GM21447 (cell line): ENCODE results near the gene BST1.
"Not testable (repeated sequence)": the region's sequence is repeated elsewhere in the genome, so short reads cannot be mapped to it uniquely, and the experiment has no call there.

ENCODE experiments used
- ATAC-seq: cut with Tn5 transposase; IDR thresholded peaks from one replicate; pipeline ENCODE4 v1.9.1; 2021; ENCODE audit not compliant: unreplicated experiment

Gene BST1

DNA sequence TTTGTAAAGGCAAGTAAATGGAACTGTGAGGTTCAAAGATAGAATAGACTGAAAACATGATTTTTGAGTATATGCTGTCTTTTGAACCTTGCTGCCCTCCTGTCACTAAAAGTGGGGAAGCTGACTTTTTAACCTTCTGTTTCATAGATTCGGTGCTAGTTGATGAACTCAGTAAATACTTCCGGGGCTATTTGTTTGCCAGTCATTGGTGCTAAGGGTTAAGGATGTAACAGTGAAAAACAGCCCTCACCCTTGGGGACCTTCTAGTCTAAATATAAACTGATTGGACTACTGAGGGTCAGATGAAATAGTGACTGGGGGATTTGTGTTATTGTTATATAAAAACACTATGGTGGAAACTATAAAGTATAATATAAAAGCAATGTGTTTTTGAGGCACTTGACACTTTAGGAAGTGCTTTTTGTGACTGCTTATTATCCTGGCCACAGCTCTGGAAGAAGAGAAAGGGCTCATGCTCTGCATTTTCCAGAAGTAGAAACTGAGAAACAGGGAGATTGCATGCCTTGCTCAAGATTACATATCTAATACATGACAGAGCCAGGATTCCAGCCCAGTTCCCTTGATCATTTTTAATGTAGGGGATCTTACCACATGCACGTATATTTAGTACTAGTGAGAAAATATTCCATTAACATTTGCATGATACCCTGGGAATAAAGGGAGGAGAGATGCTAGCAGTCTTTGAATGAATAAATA, 3.9 kb downstream of the BST1 start:
- ATAC-seq, result no peak

DNA sequence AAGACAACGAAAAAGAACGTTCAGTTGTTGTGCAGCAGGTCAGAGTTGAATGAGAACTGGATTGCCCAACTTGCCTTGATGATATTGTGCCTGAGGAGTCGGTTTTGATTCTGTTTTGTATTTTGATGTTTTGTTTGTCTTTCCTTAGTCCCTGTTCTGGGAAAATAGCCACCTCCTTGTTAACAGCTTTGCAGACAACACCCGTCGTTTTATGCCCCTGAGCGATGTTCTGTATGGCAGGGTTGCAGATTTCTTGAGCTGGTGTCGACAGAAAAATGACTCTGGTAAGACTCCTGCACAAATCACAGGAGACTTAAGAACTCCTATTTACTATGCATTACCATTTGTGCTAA, 4.5 kb downstream of the BST1 start:
- no peak for ATAC-seq

DNA sequence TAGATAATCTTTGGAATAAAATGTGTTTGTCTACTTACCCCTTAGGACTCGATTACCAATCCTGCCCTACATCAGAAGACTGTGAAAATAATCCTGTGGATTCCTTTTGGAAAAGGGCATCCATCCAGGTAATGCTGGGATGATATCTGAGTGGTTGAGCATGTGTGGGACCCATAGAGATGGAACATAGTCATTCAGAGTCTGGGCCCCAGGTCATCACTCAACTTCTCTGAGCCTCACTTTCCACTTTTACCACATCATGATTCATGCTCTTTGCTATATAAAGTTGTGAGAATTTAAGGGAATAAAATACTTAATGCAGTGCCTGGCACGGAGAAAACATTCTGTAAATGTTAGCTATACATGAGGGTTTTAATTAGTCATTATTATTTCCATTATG, 8.9 kb downstream of the BST1 start:
- no peak for ATAC-seq

DNA sequence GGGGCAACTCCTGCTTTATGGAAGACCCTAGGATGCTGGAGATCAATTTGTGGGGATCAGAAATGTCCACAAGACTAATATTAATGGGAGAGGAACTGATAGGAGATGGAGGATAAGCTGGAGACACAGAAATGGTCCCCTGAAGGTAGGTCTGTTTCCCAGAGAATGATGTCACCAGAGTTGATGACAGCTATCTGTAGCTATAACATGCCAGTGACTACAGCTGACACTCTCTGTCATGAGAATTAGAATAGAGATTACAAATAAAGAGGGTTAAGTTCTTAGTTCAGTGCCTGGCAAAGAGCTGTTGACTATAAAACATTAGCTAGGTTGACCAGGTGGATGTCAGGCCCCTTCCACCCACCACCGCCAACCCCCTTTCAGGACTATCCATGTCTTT, 9.3 kb downstream of the BST1 start:
- ATAC-seq, result no peak

DNA sequence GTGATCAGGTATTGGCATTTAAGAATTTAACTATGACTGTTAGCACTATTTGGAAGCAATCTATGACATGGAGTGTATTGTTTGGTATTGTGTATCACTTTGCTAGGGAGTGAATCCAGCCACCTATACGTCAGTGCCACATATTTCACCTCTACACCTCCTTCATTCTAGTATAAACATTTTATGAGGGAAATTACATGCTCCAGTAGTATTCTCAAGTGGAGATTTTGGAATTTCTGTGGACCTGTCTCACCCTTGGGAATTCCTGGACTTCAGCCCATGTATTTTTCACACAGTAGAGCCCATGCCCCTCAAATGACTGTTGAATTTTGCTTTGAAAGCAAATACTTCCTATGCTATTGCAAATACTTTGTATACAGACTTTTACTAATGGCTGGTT, 11.3 kb downstream of the BST1 start:
- ATAC-seq, result no peak

DNA sequence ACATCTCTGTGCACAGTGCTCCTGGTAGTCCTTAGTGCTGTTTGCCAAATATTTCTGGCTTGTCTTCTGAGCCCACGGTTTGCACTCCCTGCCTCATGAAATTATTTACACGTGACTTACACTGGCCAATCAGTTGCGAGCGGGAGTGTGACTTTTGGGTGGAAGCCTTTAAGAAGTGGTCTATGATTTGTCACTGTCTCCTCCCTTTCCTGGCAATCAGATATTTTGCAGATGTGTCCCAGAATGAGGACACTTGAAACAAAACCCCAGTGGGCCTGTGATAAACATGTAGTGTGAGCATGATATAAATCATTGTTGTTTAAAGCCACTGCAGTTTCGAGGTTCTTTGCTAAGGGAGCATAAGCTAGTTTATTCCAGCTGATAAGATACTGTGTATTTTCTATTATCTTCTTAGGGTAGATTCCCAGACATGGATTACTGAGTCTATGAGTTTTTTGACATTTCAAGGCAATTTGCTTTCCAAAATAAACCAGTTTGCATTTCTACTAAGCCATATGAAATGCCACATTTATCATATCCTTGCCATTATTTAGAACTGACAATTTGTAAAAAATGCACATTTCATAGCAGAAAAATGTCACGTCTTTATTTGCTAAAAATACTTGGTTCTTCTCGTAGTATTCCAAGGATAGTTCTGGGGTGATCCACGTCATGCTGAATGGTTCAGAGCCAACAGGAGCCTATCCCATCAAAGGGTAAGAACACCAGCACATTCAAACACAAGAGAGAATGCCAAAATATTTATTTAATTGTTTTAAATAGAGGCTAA, 12.0 kb downstream of the BST1 start:
- no peak for ATAC-seq

DNA sequence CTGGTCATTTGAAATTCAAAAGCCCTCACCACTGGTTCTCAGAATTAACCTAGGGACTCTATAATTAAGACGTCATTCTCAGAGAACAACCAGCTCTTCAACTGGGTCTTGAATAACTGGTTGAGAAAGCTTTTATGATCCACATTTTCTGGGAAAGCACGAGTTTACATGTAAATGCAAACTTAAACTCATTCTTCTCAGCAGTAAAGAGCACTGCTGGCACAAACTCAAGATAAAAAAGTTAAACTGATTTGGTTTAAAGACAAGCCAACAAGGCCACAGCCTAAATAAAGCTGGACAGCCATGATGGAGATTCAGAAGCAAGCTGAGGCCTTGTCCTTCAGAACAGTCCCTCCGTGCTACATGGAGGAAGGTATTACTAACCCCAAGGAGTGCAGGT, 13.2 kb downstream of the BST1 start:
- no peak for ATAC-seq

DNA sequence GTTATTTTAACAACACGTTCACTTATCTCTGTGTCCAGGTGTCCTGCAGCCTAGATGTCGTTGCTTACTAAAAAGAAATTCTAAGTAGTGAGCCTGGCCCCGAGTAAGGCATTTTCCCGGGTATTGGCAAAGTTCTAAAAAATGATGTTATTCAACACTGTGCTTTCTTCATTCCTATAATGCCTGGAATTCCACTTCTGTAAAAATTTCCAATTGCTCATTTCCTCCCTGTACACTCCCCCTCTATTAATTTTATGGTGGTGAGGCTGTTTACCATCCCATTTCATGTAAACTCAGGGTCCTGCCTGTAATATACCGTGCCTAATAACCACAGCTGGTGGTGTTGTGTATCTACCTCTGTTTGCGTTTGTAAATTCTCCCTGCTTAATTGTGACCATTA, 14.2 kb downstream of the BST1 start:
- no peak for ATAC-seq

DNA sequence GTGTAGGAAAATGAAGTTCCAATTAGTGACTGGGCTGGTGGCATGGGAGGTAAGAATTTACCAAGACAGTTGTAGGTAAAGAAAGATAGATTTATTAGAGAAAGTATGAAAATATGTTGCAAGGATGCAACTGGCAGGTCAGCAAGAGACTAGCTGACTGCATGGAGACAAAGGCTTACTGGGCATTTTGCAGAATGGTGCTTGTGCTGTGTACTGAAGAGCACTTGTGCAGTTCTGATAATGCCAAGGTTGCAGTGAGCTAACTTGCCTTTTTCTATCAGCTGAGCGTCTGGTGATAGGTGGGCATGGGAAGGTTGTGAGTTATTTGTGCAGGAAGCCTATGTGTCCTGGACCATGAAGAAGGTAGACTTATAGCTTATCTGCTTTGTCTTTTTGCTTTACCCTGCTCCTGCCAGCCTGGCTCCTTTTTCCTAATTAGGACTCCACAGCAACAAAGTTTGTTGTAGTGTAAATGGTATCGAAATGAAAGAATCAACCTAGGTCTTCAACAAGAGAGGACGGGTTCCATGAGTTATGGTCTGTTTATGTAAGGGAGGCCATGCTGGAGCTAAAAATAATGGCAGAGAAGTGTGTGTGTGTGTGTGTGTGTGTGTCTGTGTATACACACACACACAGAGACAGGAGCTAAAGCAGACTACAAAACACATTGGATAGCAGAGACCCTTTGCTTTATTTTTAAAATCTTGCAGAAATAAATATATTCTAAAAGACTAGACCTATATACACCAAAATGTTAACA, 15.0 kb downstream of the BST1 start:
- ATAC-seq, result no peak

DNA sequence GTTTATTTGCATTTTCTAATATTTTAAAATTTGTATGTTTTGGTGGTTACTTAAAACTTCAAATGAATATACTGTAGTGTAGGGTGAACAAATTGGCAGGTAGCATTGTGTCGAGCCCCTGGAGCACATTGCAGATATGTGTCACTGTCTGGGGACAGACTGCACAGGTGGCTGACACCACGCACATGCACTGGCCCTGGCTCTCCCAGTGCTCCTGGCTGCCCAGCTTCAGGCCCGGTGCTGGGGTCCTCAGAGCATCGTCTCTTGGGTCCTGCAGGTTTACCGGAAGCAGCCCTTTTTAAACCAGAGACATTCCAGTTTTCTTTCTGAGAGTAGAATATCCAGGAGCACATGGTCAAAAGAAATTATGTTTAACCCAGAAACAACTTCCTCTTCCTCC, 15.6 kb downstream of the BST1 start:
- no peak for ATAC-seq

DNA sequence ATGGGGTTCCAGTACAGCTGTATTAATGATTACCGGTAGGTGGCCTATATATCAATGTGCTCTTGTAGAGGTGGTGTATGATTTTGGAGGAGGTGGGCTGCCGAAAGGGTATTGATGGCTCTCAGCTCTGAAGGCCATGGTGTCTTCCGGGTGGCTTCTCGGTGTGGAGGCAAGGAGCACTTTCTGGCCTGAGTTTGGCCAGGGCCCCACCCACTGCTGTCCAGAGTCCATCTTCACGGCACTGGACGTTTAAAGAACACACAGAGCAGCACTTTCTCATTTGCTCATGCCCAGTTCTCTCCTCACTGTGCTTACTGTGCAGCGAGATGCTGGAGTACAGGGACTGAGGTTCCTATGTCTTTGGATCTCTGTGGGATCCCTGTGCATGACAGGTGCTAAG, 16.1 kb downstream of the BST1 start:
- no peak for ATAC-seq

DNA sequence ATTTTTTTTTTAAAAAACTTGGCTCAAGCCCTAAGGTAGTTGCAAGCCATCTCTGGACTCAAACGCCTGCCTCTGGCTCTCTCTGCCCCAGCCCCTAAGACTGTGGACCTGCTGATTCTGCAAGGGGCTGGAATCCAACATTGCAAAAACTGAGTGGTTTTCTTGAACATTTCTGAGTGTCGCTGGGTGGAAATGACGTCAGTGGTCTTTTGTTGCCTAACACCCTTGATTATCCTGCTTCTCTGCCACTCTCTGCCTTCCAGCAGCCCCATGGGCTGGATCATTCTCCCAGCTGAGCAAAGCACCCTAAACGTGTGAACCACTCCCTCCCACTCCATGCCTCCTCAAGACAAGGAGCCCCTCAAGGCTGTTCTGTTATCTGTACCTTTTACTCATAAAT, 16.6 kb downstream of the BST1 start:
- ATAC-seq, result no peak

DNA sequence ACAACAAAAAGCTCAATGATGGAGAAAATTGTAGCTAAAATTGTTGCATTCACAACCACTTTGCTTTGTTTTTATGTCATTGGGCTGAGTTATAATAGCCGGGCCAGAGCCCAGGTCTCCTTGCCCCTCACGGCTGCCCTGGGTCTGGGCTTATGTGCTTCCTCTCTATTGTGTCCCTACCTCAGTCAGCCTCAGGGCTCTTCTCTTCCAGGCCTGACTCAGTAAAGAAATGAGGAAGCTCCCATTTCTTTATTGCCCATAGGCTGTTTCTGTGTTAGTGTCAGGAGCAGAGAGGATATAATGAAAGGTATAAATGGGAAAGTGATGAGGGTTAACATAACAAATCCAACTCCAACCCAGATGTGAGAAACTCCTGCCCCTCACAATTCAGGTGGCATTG, 18.0 kb downstream of the BST1 start:
- no peak for ATAC-seq

DNA sequence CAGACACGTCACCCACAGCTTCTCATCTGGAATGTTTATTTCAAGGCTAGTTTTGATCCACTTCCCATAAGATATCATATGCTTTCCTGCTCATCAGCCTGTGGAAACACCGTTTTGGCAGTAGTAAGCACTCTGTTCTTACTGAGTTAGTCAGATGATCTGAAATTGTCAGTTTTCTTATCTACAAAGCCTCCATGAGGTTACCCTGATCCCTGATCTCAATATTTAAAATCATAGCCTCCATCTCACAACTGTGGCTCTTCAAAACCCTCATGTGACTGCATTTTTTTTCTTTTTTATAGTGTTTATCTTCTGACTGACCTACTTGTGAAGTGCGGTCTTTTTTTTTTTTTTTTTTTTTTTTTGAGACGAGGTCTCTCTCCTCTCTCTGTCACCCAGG, 22.7 kb downstream of the BST1 start:
- no peak for ATAC-seq

DNA sequence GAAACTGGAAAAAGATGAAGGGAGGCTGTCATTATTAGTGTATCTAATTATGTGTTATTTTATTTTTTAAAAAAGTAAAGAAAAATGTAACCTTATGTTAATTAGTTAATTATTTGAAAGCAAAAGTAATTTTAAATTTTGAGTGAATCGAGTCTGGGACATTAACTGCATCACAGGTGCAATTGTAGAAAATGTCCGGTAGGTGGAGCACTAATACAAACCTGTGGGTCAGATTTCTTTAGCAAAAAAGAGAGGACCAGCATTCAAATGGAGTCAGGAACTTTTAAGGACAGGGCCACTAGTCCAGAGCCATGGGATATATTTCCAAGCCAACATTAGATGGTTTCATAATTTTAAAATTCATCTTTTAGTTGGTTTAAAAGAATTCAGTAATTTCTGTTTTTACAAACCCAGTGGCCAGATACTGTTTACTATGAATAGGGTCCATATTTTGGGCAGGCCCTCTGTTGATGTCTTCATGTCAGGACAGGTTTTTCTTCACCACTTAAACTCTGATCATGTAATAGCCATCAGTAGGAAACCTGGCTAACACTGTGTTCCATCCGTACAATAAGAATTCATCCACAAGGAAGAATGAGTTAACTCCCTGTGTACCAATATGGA, 27.2 kb downstream of the BST1 start:
- ATAC-seq, result peak; percentile 72

DNA sequence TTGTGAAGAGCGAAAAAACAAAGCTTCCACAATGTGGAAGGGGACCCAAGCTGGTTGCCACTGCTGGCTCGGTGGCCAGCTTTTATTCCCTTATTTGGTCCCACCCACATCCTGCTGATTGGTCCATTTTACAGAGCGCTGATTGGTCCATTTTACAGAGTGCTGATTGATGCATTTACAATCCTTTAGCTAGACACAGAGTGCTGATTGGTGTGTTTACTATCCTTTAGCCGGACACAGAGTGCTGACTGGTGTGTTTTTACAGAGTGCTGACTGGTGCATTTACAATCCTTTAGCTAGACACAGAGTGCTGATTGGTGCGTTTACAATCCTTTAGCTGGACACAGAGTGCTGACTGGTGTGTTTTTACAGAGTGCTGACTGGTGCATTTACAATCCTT, 30.2 kb downstream of the BST1 start:
- ATAC-seq, result not testable (repeated sequence)

DNA sequence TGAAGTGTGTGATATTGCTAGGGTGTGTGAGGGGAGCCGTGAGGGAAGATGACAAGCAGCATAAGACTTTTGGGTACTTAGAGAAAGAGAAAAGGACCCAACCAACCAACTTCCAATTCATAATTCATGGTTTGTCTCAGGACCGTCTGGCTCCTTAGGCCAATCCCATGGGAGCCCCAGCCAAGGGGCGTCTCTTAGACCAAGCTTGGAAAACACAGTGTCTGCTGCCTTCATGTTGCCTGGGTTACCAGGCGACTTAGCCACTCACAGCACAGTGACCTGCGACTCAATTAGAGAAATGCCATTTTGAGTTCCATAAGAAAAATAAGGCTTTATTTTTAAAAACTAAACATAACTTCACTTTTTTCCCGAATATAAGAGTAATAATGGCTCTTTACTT, 32.7 kb downstream of the BST1 start:
- no peak for ATAC-seq

DNA sequence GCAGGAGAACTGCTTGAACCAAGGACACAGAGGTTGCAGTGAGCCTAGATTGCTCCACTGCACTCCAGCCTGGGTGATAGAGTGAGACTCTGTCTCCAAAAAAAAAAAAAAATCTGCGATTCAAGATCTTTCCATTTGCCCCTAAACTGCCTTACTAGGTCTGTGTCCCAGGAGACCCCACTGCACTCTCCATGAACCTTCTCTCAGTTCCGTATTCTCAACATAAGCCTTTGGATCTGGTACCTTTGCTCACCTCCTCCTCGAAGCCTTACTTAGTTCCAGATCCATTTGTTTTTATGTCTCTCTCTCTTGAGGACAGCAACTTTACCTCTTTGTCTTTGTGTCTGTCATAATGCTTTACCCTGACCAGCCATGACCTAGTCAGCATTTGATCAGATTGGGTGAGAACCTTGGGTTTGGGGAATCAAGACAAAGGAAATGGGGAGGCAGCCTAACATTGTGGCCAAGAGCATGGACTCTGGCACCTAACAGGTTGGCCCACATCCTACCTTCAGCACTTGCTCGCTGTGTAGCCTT, 33.7 kb downstream of the BST1 start:
- no peak for ATAC-seq

DNA sequence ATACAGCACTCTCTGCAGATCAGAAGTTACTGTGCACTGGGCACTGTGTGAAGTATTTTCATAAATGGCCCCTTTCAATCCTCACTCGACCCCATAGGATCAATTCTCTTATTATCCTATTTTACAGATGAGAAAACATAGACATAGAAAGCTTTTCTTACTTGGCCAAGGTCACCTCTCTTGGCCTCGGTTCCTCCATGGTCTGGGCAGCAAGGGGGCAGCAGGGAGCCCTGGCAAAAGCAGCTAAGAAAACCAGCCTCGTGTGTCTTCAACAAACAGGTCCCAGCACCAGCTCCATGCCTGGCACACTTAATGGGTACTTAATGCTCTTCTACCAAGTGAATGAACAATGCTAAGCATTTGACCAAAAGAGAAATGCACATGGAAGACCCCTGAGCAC, 34.4 kb downstream of the BST1 start:
- ATAC-seq, result no peak

DNA sequence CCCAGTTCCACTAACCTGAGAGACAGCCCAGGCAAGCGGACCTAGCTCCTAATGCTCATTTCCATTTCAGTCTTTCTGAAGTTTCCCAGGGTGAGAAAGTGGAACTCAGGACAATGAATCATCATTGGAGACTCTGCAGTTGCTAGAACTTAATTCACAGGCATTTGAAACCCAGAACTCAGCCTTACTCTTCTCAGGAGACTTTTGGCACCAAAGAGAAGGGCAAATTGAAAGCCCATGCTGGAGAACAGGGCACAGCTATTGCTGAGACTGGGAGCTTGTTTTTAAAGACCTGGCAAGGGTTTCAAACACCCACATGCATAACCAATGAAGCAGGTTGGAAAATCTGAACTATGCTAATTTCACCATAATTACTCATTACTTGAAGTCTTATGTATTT, 36.0 kb downstream of the BST1 start:
- ATAC-seq, result no peak

DNA sequence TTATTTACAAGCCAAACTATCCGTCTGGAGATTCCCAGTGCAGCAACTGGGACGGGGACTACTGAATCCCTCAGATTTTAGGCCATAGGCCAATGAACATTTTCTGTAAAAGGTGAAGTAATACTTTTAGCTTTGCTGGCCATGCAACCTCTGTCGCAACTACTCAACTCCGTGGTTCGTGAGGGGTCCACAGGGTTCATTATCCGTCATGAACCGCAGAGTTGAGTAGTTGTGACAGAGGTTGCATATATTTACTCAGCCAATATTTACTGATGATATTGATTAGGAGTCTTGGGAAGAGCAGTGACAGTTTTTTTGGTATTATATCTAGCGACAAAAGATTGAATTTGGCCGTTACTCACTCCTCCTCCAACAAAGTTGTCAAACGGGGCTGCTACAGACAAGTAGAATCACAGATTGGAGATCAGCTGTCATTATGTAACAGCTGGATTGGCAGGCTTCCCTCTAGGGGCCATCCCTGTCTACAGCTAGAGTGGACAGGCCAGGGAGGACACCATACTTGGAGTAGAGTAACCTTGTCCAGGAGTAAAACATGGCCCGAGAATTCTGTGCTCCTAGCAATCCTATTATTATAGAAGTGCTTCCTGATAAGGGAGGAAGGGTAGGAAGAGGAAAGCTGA, 38.0 kb downstream of the BST1 start:
- ATAC-seq, result no peak
